Measurements from ENCODE around the gene KIF25. TPM values are rescaled to one million over a fixed set of nuclear protein-coding genes. Genes with fewer than 3 reads are reported as not detected.

KIF25 gene
- total RNA-seq, 2 experiments from 2014 or later, result not detected

DNA sequence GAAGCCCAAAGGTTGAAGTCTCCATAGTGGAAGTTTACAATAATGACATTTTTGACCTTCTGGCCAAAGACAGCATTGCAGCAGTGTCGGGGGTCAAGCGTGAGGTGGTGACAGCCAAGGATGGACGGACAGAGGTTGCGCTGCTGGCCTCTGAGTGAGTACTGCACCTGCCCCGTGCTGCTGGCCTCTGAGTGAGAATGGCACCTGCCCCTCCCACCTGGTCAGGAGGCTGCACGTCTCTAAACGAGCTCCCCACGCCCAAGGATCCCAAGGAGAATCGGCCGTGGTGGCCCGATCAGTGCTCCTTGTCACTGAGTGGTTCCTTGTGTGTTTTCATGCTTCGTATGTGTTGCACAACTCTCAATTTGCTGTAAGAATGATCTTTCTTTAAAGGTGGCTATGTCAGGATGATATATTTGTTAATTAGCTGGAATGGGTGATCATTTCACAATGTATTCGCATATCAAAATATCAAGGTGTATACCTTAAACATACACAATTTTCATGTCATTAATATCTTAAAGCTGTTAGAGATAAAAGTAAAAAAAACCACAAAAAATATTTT, 41.2 kb downstream of the KIF25 start:
- no peak overlapping the region for H3K27ac Mint-ChIP-seq
- ChIA-PET CTCF (no interaction called here), POLR2A (no interaction called here)
- peaks cover 20% of the 10 kb centered on the region for H3K9me3 Mint-ChIP-seq
- peaks cover 1% of the 10 kb centered on the region for H3K36me3 Mint-ChIP-seq (ENCODE audit: low read depth)
- intact Hi-C loops (cut with micrococcal nuclease), result no loop called here
- H3K4me1 Mint-ChIP-seq (ENCODE audit: low read depth), result no peaks in the 10 kb centered on the region
- peaks cover 15% of the 10 kb centered on the region for H3K27me3 Mint-ChIP-seq
- DNase-seq (no peak), ATAC-seq (no peak)
- TF ChIP-seq, protein P1, sequence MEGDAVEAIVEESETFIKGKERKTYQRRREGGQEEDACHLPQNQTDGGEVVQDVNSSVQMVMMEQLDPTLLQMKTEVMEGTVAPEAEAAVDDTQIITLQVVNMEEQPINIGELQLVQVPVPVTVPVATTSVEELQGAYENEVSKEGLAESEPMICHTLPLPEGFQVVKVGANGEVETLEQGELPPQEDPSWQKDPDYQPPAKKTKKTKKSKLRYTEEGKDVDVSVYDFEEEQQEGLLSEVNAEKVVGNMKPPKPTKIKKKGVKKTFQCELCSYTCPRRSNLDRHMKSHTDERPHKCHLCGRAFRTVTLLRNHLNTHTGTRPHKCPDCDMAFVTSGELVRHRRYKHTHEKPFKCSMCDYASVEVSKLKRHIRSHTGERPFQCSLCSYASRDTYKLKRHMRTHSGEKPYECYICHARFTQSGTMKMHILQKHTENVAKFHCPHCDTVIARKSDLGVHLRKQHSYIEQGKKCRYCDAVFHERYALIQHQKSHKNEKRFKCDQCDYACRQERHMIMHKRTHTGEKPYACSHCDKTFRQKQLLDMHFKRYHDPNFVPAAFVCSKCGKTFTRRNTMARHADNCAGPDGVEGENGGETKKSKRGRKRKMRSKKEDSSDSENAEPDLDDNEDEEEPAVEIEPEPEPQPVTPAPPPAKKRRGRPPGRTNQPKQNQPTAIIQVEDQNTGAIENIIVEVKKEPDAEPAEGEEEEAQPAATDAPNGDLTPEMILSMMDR (IDR thresholded peaks at IDR 0.05), result no peak
- H3K4me3 Mint-ChIP-seq, result no peak overlapping the region

DNA sequence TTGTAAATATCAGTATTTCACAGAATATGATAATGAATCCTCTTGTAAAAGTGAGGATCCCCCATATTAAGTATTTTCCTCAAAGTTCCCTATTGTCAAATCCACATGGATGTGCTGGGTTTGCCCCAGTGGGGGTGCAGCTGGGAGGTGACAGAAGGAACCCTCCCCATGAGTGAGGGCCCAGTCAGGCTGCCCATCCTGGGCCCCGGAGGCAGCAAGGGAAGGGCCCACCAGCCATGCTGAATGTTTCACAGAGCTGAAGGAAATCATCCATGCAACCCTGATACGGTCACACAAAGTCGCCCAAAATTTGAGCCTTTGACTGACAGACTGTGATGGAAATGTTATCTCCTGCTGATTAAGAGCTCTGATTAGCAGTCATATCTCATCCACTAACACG, 41.8 kb downstream of the KIF25 start:
- H3K36me3 Mint-ChIP-seq (ENCODE audit: low read depth), result peaks cover 1% of the 10 kb centered on the region
- no peak overlapping the region for H3K27ac Mint-ChIP-seq
- ATAC-seq, result no peak
- H3K4me3 Mint-ChIP-seq, result no peak overlapping the region
- CTCF ChIA-PET, result no interaction called here
- DNase-seq, result no peak
- intact Hi-C loops (cut with micrococcal nuclease), result no loop called here
- POLR2A ChIA-PET, result no interaction called here
- peaks cover 12% of the 10 kb centered on the region for H3K27me3 Mint-ChIP-seq
- TF ChIP-seq, protein P1 (IDR thresholded peaks at IDR 0.05), result no peak
- peaks cover 18% of the 10 kb centered on the region for H3K9me3 Mint-ChIP-seq
- H3K4me1 Mint-ChIP-seq (ENCODE audit: low read depth), result no peaks in the 10 kb centered on the region

DNA sequence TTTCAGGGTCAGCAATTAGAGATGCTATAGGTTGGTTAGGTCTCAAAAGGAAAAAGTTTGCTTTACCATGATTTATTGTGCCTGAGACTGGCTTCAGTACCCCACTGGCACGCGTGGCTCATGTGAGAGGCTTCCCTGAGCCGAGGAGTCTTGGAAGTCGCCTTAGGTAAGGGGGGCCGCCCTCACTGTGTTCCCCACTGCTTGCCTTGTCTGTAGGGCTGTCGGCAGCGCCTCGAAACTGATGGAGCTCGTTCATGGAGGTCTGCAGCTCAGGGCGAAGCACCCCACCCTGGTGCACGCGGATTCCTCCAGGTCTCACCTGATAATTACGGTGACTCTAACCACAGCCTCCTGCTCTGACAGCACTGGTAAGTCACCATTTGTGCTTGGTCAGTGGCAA, 42.4 kb downstream of the KIF25 start:
- ATAC-seq (no peak), DNase-seq (no peak)
- no peak overlapping the region for H3K27ac Mint-ChIP-seq
- ChIA-PET CTCF (no interaction called here), POLR2A (no interaction called here)
- intact Hi-C loops (cut with micrococcal nuclease), result no loop called here
- peaks cover 18% of the 10 kb centered on the region for H3K9me3 Mint-ChIP-seq
- no peaks in the 10 kb centered on the region for H3K4me1 Mint-ChIP-seq (ENCODE audit: low read depth)
- H3K4me3 Mint-ChIP-seq, result no peak overlapping the region
- peaks cover 1% of the 10 kb centered on the region for H3K36me3 Mint-ChIP-seq (ENCODE audit: low read depth)
- H3K27me3 Mint-ChIP-seq, result peaks cover 8% of the 10 kb centered on the region
- TF ChIP-seq, protein P1 (IDR thresholded peaks at IDR 0.05), result no peak

DNA sequence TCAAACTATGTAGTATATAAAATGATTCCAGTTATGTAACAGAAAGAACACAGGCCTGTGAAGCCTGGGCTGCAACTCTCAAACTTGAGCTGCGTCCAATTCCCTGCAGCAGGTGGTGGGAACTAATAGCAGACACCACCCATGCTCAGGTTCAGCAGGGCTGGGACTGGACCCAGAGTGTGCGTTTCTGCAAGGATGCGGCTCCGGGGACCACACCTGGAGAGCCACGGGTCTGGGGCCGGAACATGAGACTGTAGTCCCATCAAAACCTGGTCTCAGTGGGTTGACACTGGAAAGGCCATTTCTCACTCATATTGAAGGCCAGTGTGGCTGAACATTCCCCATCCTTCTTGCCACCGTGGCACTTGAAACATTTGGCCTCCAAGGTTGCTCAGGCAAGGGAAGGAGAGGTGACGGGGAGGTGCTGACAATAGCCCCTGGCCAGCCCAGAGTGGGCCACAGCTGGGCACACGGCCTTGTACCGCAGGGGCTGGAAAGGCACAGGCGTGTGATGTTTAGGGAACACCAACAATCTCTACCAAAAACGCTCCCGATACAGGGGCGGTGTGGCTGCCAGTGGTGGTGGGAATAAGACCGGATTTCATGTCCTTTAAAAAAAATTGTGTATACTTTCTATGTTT, 43.5 kb downstream of the KIF25 start:
- Mint-ChIP-seq H3K27ac (no peak overlapping the region), H3K36me3 (ENCODE audit: low read depth) (peaks cover 1% of the 10 kb centered on the region), H3K4me3 (no peak overlapping the region), H3K27me3 (no peaks in the 10 kb centered on the region), H3K4me1 (ENCODE audit: low read depth) (no peaks in the 10 kb centered on the region), H3K9me3 (peaks cover 18% of the 10 kb centered on the region)
- TF ChIP-seq, protein P1 (IDR thresholded peaks at IDR 0.05), result no peak
- CTCF ChIA-PET, result no interaction called here
- intact Hi-C loops (cut with micrococcal nuclease), result no loop called here
- POLR2A ChIA-PET, result no interaction called here
- ATAC-seq, result no peak
- DNase-seq, result no peak

DNA sequence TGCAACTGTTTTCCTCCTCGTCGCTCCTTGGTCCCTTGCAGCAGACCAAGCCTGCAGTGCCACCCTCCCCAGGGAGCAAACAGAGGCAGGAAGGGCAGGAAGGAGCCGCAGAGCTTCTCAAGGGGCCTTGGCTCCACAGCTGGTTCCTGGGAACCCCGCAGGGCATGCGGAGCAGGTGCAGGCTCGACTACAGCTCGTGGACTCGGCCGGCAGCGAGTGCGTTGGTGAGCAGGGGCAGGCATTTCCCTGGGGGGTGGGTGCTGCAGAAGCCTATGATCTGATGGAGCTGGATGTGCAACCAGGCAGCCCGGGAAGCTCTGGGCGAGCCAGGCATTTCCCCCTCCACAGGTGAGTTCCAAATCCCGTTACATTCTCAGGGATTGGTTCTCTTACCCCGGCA, 44.5 kb downstream of the KIF25 start:
- DNase-seq, result no peak
- Mint-ChIP-seq H3K4me3 (no peak overlapping the region), H3K36me3 (ENCODE audit: low read depth) (peaks cover 1% of the 10 kb centered on the region), H3K27me3 (no peaks in the 10 kb centered on the region), H3K9me3 (peaks cover 18% of the 10 kb centered on the region), H3K4me1 (ENCODE audit: low read depth) (no peaks in the 10 kb centered on the region), H3K27ac (no peak overlapping the region)
- intact Hi-C loops (cut with micrococcal nuclease), result no loop called here
- TF ChIP-seq, protein P1 (IDR thresholded peaks at IDR 0.05), result no peak
- no peak for ATAC-seq
- POLR2A ChIA-PET, result no interaction called here
- CTCF ChIA-PET, result no interaction called here

Measured in activated CD8-positive, alpha-beta T cell treated with anti-CD3 and anti-CD28 coated beads for 36 hours (primary cell).